Measurements from ENCODE around the gene MCM8.

Gene MCM8

GRCh38 chr20:5950271-5951031, at the start of gene MCM8, which contains the start of gene TRMT6:
Gene MCM8 (plus strand): TSS chr20:5950652. CDS start chr20:5952016, 1,364 bp downstream.
Gene TRMT6 (minus strand): TSS chr20:5950533. CDS start chr20:5950405, 128 bp downstream.
- DNase-seq: peak; percentile 98

GRCh38 chr20:5900908-5901307, 49.5 kb upstream of the MCM8 start:
- DNase-seq: no peak

GRCh38 chr20:5908981-5909380, 41.5 kb upstream of the MCM8 start:
- DNase-seq: no peak

- DNase-seq: no peak
Measured at GRCh38 chr20:5910186-5910585, 40.3 kb upstream of the MCM8 start.

- DNase-seq: no peak
Measured at GRCh38 chr20:5913166-5913565, 37.3 kb upstream of the MCM8 start.

GRCh38 chr20:5914859-5915258, 35.6 kb upstream of the MCM8 start:
- no peak for DNase-seq

GRCh38 chr20:5918856-5919625, 31.4 kb upstream of the MCM8 start:
- no peak for DNase-seq

- DNase-seq: no peak
Measured at GRCh38 chr20:5919626-5920544, 30.6 kb upstream of the MCM8 start.

- no peak for DNase-seq
Measured at GRCh38 chr20:5920581-5920980, 29.9 kb upstream of the MCM8 start.

- no peak for DNase-seq
Measured at GRCh38 chr20:5923493-5923892, 27.0 kb upstream of the MCM8 start.

- DNase-seq: no peak
Measured at GRCh38 chr20:5925551-5925950, 24.9 kb upstream of the MCM8 start.

- DNase-seq: no peak
Measured at GRCh38 chr20:5927749-5928462, 22.5 kb upstream of the MCM8 start.

- no peak for DNase-seq
Measured at GRCh38 chr20:5928836-5929715, 21.4 kb upstream of the MCM8 start.

- no peak for DNase-seq
Measured at GRCh38 chr20:5931411-5931810, 19.0 kb upstream of the MCM8 start.

GRCh38 chr20:5932796-5933195, 17.7 kb upstream of the MCM8 start:
- no peak for DNase-seq

- DNase-seq: peak in 1 of 2 experiments; percentile 18
Measured at GRCh38 chr20:5933802-5934436, 16.5 kb upstream of the MCM8 start.

- no peak for DNase-seq
Measured at GRCh38 chr20:5935384-5935783, 15.1 kb upstream of the MCM8 start.

- no peak for DNase-seq
Measured at GRCh38 chr20:5936238-5936637, 14.2 kb upstream of the MCM8 start.

GRCh38 chr20:5938456-5939029, 11.9 kb upstream of the MCM8 start:
- no peak for DNase-seq

- DNase-seq: no peak
Measured at GRCh38 chr20:5945963-5946362, 4.5 kb upstream of the MCM8 start.
